ENCODE results near the gene CCHCR1. TPM values are rescaled to one million over a fixed set of nuclear protein-coding genes. Genes with fewer than 3 reads are reported as not detected.
"Not testable (repeated sequence)": the region's sequence is repeated elsewhere in the genome, so short reads cannot be mapped to it uniquely, and the experiment has no call there.

The CCHCR1 gene
- total and polyA plus RNA-seq, 4 donors, result 3.1 to 9.9 (median 6.2) TPM

DNA sequence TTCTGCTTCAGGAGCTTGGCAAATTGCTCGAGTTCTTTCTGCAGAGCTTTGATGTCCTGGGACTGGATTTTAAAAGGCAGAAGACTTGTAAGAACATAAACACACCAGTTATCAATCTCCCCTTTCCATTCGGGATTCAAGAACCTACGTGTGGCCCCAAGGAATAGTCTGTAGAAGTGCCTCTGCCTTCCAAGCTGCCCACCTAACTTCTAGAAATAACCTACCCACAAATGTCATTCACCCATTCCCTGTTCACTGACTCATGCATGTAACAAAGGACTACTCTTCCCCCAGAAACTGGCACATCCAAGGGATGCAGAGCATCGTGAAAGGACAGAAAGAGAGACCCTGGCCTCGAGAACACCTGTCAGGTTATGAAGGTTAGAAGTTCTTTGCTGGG is 8.4 kb upstream of the CCHCR1 start (continued):
- no peak for TF ChIP-seq YY1 (IDR thresholded peaks at IDR 0.05)
- no peak for TF ChIP-seq FOXA2 (IDR thresholded peaks at IDR 0.05)
- no peak for TF ChIP-seq JUND (IDR thresholded peaks at IDR 0.05)

- not testable (repeated sequence) for H3K27ac ChIP-seq (ENCODE audit: low read depth in 1 of 2, low read length in 2 of 2); DNase-seq (ENCODE audit: low spot score); H3K9ac ChIP-seq (ENCODE audit: low read depth in 1 of 2, low read length in 2 of 2); H3K4me1 ChIP-seq (ENCODE audit: control insufficient read depth in 4 of 4, insufficient read depth in 4 of 4, low read length in 3 of 4); H3K36me3 ChIP-seq (ENCODE audit: control insufficient read depth in 4 of 4, insufficient read depth in 3 of 4, low read depth in 1 of 4, low read length in 3 of 4); H3K4me3 ChIP-seq (ENCODE audit: low read depth in 1 of 3, low read length in 3 of 3); H3K27me3 ChIP-seq (ENCODE audit: control insufficient read depth in 4 of 4, insufficient read depth in 4 of 4, low read length in 3 of 4); H3K9me3 ChIP-seq (ENCODE audit: control insufficient read depth in 4 of 4, low read length in 3 of 4)
- 89% methylated on average over 17 of the region's 17 CpGs for WGBS
Measured at GRCh38 chr6:31165064-31165832, 7.6 kb upstream of the CCHCR1 start.

DNA sequence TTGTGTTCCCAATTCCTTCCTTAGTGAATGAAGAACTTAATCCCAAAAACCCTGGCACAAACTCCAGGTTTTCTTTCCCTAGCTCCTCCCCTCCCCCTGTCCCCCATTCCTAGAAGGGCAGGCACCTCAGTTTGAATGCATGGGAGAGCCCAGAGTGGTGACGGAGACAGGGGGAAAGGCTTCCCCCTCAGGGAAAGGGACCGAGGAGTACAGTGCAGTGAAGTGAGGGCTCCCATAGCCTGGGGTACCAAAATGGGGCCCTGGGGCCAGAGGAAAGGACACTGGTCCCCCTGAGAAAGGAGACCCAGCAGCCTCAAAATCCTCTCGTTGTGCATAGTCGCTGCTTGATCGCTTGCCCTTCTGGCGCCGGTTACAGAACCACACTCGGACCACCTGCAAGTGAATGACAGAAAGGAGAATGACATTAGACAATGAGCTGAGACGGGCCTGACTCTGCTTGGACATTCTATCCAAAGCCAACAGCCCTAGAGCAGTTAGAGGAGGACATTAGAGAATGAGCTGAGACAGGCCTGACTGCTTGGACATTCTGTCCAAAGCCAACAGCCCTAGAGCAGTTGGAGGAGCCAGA is 7.0 kb upstream of the CCHCR1 start:
- DNase-seq (ENCODE audit: low spot score); H3K27me3 ChIP-seq (ENCODE audit: control insufficient read depth in 4 of 4, insufficient read depth in 4 of 4, low read length in 3 of 4); H3K9me3 ChIP-seq (ENCODE audit: control insufficient read depth in 4 of 4, low read length in 3 of 4); H3K27ac ChIP-seq (ENCODE audit: low read depth in 1 of 2, low read length in 2 of 2); H3K9ac ChIP-seq (ENCODE audit: low read depth in 1 of 2, low read length in 2 of 2); H3K36me3 ChIP-seq (ENCODE audit: control insufficient read depth in 4 of 4, insufficient read depth in 3 of 4, low read depth in 1 of 4, low read length in 3 of 4); H3K4me3 ChIP-seq (ENCODE audit: low read depth in 1 of 3, low read length in 3 of 3); H3K4me1 ChIP-seq (ENCODE audit: control insufficient read depth in 4 of 4, insufficient read depth in 4 of 4, low read length in 3 of 4): not testable (repeated sequence)
- WGBS, result 94% methylated on average over 7 of the region's 9 CpGs

DNA sequence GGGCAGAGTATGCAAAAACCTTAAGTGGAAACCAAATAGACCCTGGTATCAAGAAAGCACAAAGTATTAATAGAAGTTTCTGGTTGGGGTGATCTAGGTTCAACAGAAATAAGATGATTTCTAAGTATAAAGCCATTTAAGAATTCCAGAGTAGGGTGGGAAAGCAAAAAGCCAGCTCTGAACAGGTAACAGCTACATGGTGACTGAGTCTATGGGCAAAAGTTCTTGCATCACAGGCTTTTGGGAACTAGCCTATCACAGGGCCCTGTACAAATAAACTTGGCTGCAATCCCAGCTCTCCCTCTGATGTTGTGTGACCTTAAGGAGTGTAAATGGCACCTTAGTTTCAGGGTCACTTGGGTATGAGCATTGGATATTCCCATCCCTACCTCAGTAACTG is 6.3 kb upstream of the CCHCR1 start:
- no peak overlapping the region for H3K9ac ChIP-seq (ENCODE audit: low read depth in 1 of 2, low read length in 2 of 2)
- H3K4me3 ChIP-seq (ENCODE audit: low read depth in 1 of 3, low read length in 3 of 3), result no peak overlapping the region
- no peak for TF ChIP-seq ZBTB33 (IDR thresholded peaks at IDR 0.05)
- TF ChIP-seq FOXA2 (IDR thresholded peaks at IDR 0.05), result no peak
- TF ChIP-seq NR2F2 (IDR thresholded peaks at IDR 0.05), result no peak
- TF ChIP-seq TAF1 (conservative IDR thresholded peaks at IDR 0.05), result no peak
- no peak for TF ChIP-seq GABPA (IDR thresholded peaks at IDR 0.05 in 1 of 2, conservative IDR thresholded peaks at IDR 0.05 in 1 of 2)
- no peak for TF ChIP-seq YY1 (IDR thresholded peaks at IDR 0.05)
- no peak for TF ChIP-seq HNF4A (conservative IDR thresholded peaks at IDR 0.05)
- TF ChIP-seq FOXA1 (IDR thresholded peaks at IDR 0.05), result no peak
- TF ChIP-seq EGR1 (IDR thresholded peaks at IDR 0.05; ENCODE audit: low read depth in 2 of 2), result no peak
- TF ChIP-seq RXRA (IDR thresholded peaks at IDR 0.05), result no peak
- TF ChIP-seq, protein P1, sequence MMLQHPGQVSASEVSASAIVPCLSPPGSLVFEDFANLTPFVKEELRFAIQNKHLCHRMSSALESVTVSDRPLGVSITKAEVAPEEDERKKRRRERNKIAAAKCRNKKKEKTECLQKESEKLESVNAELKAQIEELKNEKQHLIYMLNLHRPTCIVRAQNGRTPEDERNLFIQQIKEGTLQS (IDR thresholded peaks at IDR 0.05), result no peak
- TF ChIP-seq, protein P2, sequence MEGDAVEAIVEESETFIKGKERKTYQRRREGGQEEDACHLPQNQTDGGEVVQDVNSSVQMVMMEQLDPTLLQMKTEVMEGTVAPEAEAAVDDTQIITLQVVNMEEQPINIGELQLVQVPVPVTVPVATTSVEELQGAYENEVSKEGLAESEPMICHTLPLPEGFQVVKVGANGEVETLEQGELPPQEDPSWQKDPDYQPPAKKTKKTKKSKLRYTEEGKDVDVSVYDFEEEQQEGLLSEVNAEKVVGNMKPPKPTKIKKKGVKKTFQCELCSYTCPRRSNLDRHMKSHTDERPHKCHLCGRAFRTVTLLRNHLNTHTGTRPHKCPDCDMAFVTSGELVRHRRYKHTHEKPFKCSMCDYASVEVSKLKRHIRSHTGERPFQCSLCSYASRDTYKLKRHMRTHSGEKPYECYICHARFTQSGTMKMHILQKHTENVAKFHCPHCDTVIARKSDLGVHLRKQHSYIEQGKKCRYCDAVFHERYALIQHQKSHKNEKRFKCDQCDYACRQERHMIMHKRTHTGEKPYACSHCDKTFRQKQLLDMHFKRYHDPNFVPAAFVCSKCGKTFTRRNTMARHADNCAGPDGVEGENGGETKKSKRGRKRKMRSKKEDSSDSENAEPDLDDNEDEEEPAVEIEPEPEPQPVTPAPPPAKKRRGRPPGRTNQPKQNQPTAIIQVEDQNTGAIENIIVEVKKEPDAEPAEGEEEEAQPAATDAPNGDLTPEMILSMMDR (IDR thresholded peaks at IDR 0.05; ENCODE audit: low read depth, low read length, missing input control), result no peak
- no peak overlapping the region for H3K27ac ChIP-seq (ENCODE audit: low read depth in 1 of 2, low read length in 2 of 2)
- no peak for DNase-seq (ENCODE audit: low spot score)
- H3K9me3 ChIP-seq (ENCODE audit: control insufficient read depth in 4 of 4, low read length in 3 of 4), result no peaks in the 10 kb centered on the region
- no peaks in the 10 kb centered on the region for H3K36me3 ChIP-seq (ENCODE audit: control insufficient read depth in 4 of 4, insufficient read depth in 3 of 4, low read depth in 1 of 4, low read length in 3 of 4)
- H3K27me3 ChIP-seq (ENCODE audit: control insufficient read depth in 4 of 4, insufficient read depth in 4 of 4, low read length in 3 of 4), result no peaks in the 10 kb centered on the region
- H3K4me1 ChIP-seq (ENCODE audit: control insufficient read depth in 4 of 4, insufficient read depth in 4 of 4, low read length in 3 of 4), result peaks cover 1 to 4% (median 3%) of the 10 kb centered on the region in 4 donors
